ENCODE measurements around the gene SMARCAL1. TPM values are rescaled to one million over a fixed set of nuclear protein-coding genes. Genes with fewer than 3 reads are reported as not detected.

SMARCAL1 gene
- total and polyA plus RNA-seq, 2 of the 4 experiments (the other 2 are of a cell fraction): 13.6 to 21.0 TPM

DNA sequence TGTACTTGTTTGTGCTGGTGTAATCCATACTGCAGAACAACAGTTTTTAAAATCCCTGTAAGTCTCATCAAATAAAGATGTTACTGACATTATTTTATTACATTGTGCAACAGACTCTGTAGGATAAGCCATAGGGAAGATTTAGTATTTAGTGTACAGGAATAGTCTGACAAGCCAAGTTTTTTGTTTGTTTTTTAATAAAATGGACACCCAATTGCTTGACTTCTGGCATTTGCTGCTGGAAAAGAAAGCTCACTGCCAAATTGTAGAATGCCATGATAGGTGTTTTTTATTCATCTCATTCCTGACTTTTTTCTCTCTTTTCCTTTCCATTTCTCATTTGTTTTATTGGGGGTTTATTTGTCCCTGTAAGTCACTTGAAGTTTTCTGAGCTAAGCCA, 38.1 kb downstream of the SMARCAL1 start:
- H3K36me3 ChIP-seq (ENCODE audit: control insufficient read depth, insufficient read depth, low read length): peaks cover 49% of the 10 kb centered on the region
- in situ Hi-C loops (cut with MboI; ENCODE audit: low sequenced_read_pairs): no loop called here

More for the DNA sequence above, 38.1 kb downstream of the SMARCAL1 start:
- ATAC-seq (ENCODE audit: low read depth) (no peak), DNase-seq (no peak)
- Histone ChIP-seq H3K56ac (ENCODE audit: extremely low read depth, insufficient read depth, low read length) (no peak overlapping the region), H3K18ac (ENCODE audit: low read depth, low read length) (no peak overlapping the region), H3K9ac (ENCODE audit: low read depth, low read length) (no peak overlapping the region), H3K14ac (replicated peaks; ENCODE audit: low read depth, low read length) (no peak overlapping the region), H4K20me1 (ENCODE audit: insufficient read depth, low read length) (no peaks in the 10 kb centered on the region), H3K4me3 (ENCODE audit: insufficient read depth, low read depth, low read length) (no peak overlapping the region), H4K5ac (ENCODE audit: low read depth, low read length) (no peak overlapping the region), H3K79me1 (ENCODE audit: low read depth in 1 of 2, low read length in 2 of 2) (no peaks in the 10 kb centered on the region), H2BK15ac (ENCODE audit: low read depth, low read length) (no peak overlapping the region), H2BK120ac (ENCODE audit: low read depth, low read length) (no peak overlapping the region), H2AK9ac (replicated peaks; ENCODE audit: low read depth, low read length, poor library complexity) (no peak overlapping the region), H3K9me1 (ENCODE audit: insufficient read depth, low read length) (peaks cover 6% of the 10 kb centered on the region; the same call in 1 of the 2 replicates), H3K23ac (ENCODE audit: low read depth, low read length) (no peak overlapping the region), H3K4me2 (ENCODE audit: low read depth, low read length) (no peak overlapping the region), H3K27ac (ENCODE audit: insufficient read depth, low read length) (no peak overlapping the region), H2AK5ac (ENCODE audit: low read depth, low read length) (no peak overlapping the region), H3K27me3 (ENCODE audit: control insufficient read depth, insufficient read depth, low read length) (no peaks in the 10 kb centered on the region), H3K4me1 (ENCODE audit: control insufficient read depth, insufficient read depth, low read length) (no peaks in the 10 kb centered on the region), H2BK20ac (ENCODE audit: low read depth, low read length) (no peak overlapping the region), H3K4ac (ENCODE audit: low read depth, low read length) (no peak overlapping the region), H2BK5ac (ENCODE audit: low read depth, low read length, poor library complexity, severe bottlenecking) (no peak overlapping the region), H4K91ac (ENCODE audit: insufficient read depth, low read depth, low read length) (no peak overlapping the region), H3K9me3 (ENCODE audit: control insufficient read depth, insufficient read depth, low read length) (peaks cover 2% of the 10 kb centered on the region), H2AFZ (replicated peaks; ENCODE audit: low read length, poor library complexity) (no peak overlapping the region), H4K8ac (ENCODE audit: low read depth in 2 of 2, low read length in 2 of 2) (no peak overlapping the region)
- ChIA-PET CTCF (interaction anchor here (0.6 kb wide), 1 partner anchor 47 kb away, joined by 5 read pairs; no protein-coding TSS in a partner anchor), POLR2A (ENCODE audit: unreplicated experiment) (no interaction called here)
- dilution Hi-C loops (cut with HindIII; ENCODE audit: low sequenced_read_pairs, unreplicated experiment): no loop called here
- TF ChIP-seq, protein P1, sequence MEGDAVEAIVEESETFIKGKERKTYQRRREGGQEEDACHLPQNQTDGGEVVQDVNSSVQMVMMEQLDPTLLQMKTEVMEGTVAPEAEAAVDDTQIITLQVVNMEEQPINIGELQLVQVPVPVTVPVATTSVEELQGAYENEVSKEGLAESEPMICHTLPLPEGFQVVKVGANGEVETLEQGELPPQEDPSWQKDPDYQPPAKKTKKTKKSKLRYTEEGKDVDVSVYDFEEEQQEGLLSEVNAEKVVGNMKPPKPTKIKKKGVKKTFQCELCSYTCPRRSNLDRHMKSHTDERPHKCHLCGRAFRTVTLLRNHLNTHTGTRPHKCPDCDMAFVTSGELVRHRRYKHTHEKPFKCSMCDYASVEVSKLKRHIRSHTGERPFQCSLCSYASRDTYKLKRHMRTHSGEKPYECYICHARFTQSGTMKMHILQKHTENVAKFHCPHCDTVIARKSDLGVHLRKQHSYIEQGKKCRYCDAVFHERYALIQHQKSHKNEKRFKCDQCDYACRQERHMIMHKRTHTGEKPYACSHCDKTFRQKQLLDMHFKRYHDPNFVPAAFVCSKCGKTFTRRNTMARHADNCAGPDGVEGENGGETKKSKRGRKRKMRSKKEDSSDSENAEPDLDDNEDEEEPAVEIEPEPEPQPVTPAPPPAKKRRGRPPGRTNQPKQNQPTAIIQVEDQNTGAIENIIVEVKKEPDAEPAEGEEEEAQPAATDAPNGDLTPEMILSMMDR (conservative IDR thresholded peaks at IDR 0.05; ENCODE audit: low read depth, low read length): no peak
- TF ChIP-seq, protein P2, sequence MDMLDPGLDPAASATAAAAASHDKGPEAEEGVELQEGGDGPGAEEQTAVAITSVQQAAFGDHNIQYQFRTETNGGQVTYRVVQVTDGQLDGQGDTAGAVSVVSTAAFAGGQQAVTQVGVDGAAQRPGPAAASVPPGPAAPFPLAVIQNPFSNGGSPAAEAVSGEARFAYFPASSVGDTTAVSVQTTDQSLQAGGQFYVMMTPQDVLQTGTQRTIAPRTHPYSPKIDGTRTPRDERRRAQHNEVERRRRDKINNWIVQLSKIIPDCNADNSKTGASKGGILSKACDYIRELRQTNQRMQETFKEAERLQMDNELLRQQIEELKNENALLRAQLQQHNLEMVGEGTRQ (IDR thresholded peaks at IDR 0.05; ENCODE audit: low read depth, low read length): no peak
- no peak for TF ChIP-seq RAD21 (IDR thresholded peaks at IDR 0.05; ENCODE audit: low read length)
- no peak for TF ChIP-seq MAZ (IDR thresholded peaks at IDR 0.05; ENCODE audit: borderline replicate concordance, low read depth, low read length)
- TF ChIP-seq RCOR1 (IDR thresholded peaks at IDR 0.05; ENCODE audit: insufficient replicate concordance, low read length): no peak
- TF ChIP-seq POLR2A (IDR thresholded peaks at IDR 0.05; ENCODE audit: low read depth, low read length): no peak
- TF ChIP-seq SMC3 (IDR thresholded peaks at IDR 0.05; ENCODE audit: low read depth, low read length): no peak
- TF ChIP-seq, protein P3, sequence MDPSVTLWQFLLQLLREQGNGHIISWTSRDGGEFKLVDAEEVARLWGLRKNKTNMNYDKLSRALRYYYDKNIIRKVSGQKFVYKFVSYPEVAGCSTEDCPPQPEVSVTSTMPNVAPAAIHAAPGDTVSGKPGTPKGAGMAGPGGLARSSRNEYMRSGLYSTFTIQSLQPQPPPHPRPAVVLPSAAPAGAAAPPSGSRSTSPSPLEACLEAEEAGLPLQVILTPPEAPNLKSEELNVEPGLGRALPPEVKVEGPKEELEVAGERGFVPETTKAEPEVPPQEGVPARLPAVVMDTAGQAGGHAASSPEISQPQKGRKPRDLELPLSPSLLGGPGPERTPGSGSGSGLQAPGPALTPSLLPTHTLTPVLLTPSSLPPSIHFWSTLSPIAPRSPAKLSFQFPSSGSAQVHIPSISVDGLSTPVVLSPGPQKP (IDR thresholded peaks at IDR 0.05; ENCODE audit: borderline replicate concordance, low read depth, low read length): no peak
- TF ChIP-seq RFX5 (IDR thresholded peaks at IDR 0.05; ENCODE audit: low read depth, low read length): no peak
- no peak for TF ChIP-seq CEBPB (IDR thresholded peaks at IDR 0.05; ENCODE audit: low read depth, low read length)
- no peak for TF ChIP-seq MXI1 (IDR thresholded peaks at IDR 0.05; ENCODE audit: borderline replicate concordance, low read depth, low read length)
- TF ChIP-seq NFE2L2 (IDR thresholded peaks at IDR 0.05; ENCODE audit: low read depth, low read length): no peak
- no TSS peak for BruUV-seq (replicated peaks)
- intact Hi-C loops (cut with micrococcal nuclease): no loop called here

All from IMR-90 (cell line).